HG03469 (cell line): ENCODE measurements around the gene OGFRL1.

Experiments
- ATAC-seq: cut with Tn5 transposase; IDR thresholded peaks from one replicate; pipeline ENCODE4 v1.9.1; 2021; ENCODE audit warnings: mild to moderate bottlenecking, moderate library complexity, moderate number of reproducible peaks; ENCODE audit not compliant: unreplicated experiment

Gene OGFRL1

GRCh38 chr6:71333050-71333449 is 44.4 kb downstream of the OGFRL1 start:
- ATAC-seq: no peak

- no peak for ATAC-seq
These were observed 45.1 kb downstream of the OGFRL1 start for GRCh38 chr6:71333697-71334096.

GRCh38 chr6:71334768-71335167 is 46.2 kb downstream of the OGFRL1 start:
- ATAC-seq: peak; percentile 63

- no peak for ATAC-seq
These were observed 46.9 kb downstream of the OGFRL1 start for GRCh38 chr6:71335544-71335943.

- no peak for ATAC-seq
These were observed 48.3 kb downstream of the OGFRL1 start for GRCh38 chr6:71336901-71337300.

- no peak for ATAC-seq
These were observed 50.1 kb downstream of the OGFRL1 start for GRCh38 chr6:71338540-71339316.

GRCh38 chr6:71342772-71343171 is 54.2 kb downstream of the OGFRL1 start:
- ATAC-seq: no peak

- ATAC-seq: no peak
These were observed 57.1 kb downstream of the OGFRL1 start for GRCh38 chr6:71345476-71346333.

GRCh38 chr6:71346334-71346694 is 57.7 kb downstream of the OGFRL1 start:
- ATAC-seq: no peak

GRCh38 chr6:71347119-71347518 is 58.5 kb downstream of the OGFRL1 start:
- ATAC-seq: no peak

- ATAC-seq: no peak
These were observed 60.8 kb downstream of the OGFRL1 start for GRCh38 chr6:71349395-71349794.

- no peak for ATAC-seq
These were observed 61.5 kb downstream of the OGFRL1 start for GRCh38 chr6:71349976-71350615.

GRCh38 chr6:71351190-71351589 is 62.6 kb downstream of the OGFRL1 start:
- ATAC-seq: no peak
